H9 (cell line): Measurements from ENCODE around the gene DGLUCY. TPM values are rescaled to one million over a fixed set of nuclear protein-coding genes. Genes with fewer than 3 reads are reported as not detected.

ENCODE experiments used
- DNase-seq: peaks from one replicate; pipeline ENCODE4 v3.0.0-alpha.2; 2017
- H2AFZ ChIP-seq: one replicate; pipeline ENCODE4 v1.6.1; 2013; ENCODE audit warnings: mild to moderate bottlenecking, low read length, control low read depth, moderate library complexity
- H2AK5ac ChIP-seq: 2 replicates; pipeline ENCODE4 v1.6.1; 2013; ENCODE audit warnings: low read length, control low read depth, mixed read lengths; ENCODE audit not compliant: insufficient read length
- H2BK120ac ChIP-seq: one replicate; pipeline ENCODE4 v1.6.1; 2013; ENCODE audit warnings: low read depth, mild to moderate bottlenecking, low read length, control low read depth, inconsistent platforms; ENCODE audit not compliant: poor library complexity, severe bottlenecking
- H2BK12ac ChIP-seq: 2 replicates; pipeline ENCODE4 v1.6.1; 2013; ENCODE audit warnings: low read length, control low read depth, mixed read lengths, low read depth; ENCODE audit not compliant: insufficient read length
- H2BK15ac ChIP-seq: 2 replicates; pipeline ENCODE4 v1.6.1; 2013; ENCODE audit warnings: low read depth, low read length, control low read depth
- H2BK20ac ChIP-seq: one replicate; pipeline ENCODE4 v1.6.1; 2013; ENCODE audit warnings: low read depth, mild to moderate bottlenecking, low read length, control low read depth, inconsistent platforms; ENCODE audit not compliant: poor library complexity, severe bottlenecking
- H2BK5ac ChIP-seq: 2 replicates; pipeline ENCODE4 v1.6.1; 2013; ENCODE audit warnings: low read length, control low read depth, mixed read lengths; ENCODE audit not compliant: insufficient read length
- H3K14ac ChIP-seq: 2 replicates; pipeline ENCODE4 v1.6.1; 2013; ENCODE audit warnings: low read length, control low read depth; ENCODE audit not compliant: insufficient read depth
- H3K18ac ChIP-seq: 2 replicates; pipeline ENCODE4 v1.6.1; 2013; ENCODE audit warnings: low read depth, mild to moderate bottlenecking, mixed read lengths, low read length, control low read depth; ENCODE audit not compliant: insufficient read length
- H3K23ac ChIP-seq: 2 replicates; pipeline ENCODE4 v1.6.1; 2013; ENCODE audit warnings: low read length, control low read depth, mixed read lengths, low read depth; ENCODE audit not compliant: insufficient read length
- H3K23me2 ChIP-seq: 2 replicates; pipeline ENCODE4 v1.6.1; 2013; ENCODE audit warnings: low read depth, mild to moderate bottlenecking, mixed read lengths, low read length, control low read depth; ENCODE audit not compliant: insufficient read length, poor library complexity, severe bottlenecking
- H3K27ac ChIP-seq: 2 replicates; pipeline ENCODE4 v1.5.1; 2013; ENCODE audit warnings: low read length, control low read depth, mixed read lengths, low read depth; ENCODE audit not compliant: insufficient read length
- H3K27me3 ChIP-seq: 2 replicates; pipeline ENCODE4 v1.6.1; 2013; ENCODE audit warnings: low read length, control low read depth, inconsistent platforms; ENCODE audit not compliant: insufficient read depth
- H3K4ac ChIP-seq: 2 replicates; pipeline ENCODE4 v1.6.1; 2013; ENCODE audit warnings: low read depth, mild to moderate bottlenecking, control low read depth, inconsistent platforms, low read length, moderate library complexity
- H3K4me1 ChIP-seq: 2 replicates; pipeline ENCODE4 v1.6.1; 2013; ENCODE audit warnings: low read length, control low read depth, inconsistent platforms; ENCODE audit not compliant: insufficient read depth
- H3K4me2 ChIP-seq: 2 replicates; pipeline ENCODE4 v1.6.1; 2013; ENCODE audit warnings: low read length, control low read depth, mixed read lengths; ENCODE audit not compliant: insufficient read length, insufficient read depth
- H3K56ac ChIP-seq: 2 replicates; pipeline ENCODE4 v1.6.1; 2013; ENCODE audit warnings: low read depth, mild to moderate bottlenecking, mixed read lengths, low read length, control low read depth; ENCODE audit not compliant: insufficient read length
- H3K79me1 ChIP-seq: 2 replicates; pipeline ENCODE4 v1.6.1; 2013; ENCODE audit warnings: low read depth, mild to moderate bottlenecking, moderate library complexity, low read length, control low read depth, inconsistent platforms; ENCODE audit not compliant: insufficient read depth, poor library complexity, severe bottlenecking
- H3K79me2 ChIP-seq: 2 replicates; pipeline ENCODE4 v1.6.1; 2013; ENCODE audit warnings: low read length, control low read depth, inconsistent platforms; ENCODE audit not compliant: insufficient read depth
- H3K9ac ChIP-seq: 2 replicates; pipeline ENCODE4 v1.6.1; 2013; ENCODE audit warnings: low read length, control low read depth, mixed read lengths; ENCODE audit not compliant: insufficient read length; ENCODE audit errors: extremely low read depth
- H3K9me3 ChIP-seq: one replicate; pipeline ENCODE4 v1.6.1; 2013; ENCODE audit warnings: low read depth, low read length, inconsistent platforms; ENCODE audit not compliant: control insufficient read depth
- H3T11ph ChIP-seq: one replicate; pipeline ENCODE4 v1.6.1; 2013; ENCODE audit warnings: mild to moderate bottlenecking, low read length, control low read depth, inconsistent platforms
- H4K20me1 ChIP-seq: one replicate; pipeline ENCODE4 v1.6.1; 2013; ENCODE audit not compliant: control insufficient read depth, insufficient read length, insufficient read depth
- H4K5ac ChIP-seq: 2 replicates; pipeline ENCODE4 v1.6.1; 2013; ENCODE audit warnings: low read depth, mild to moderate bottlenecking, mixed read lengths, low read length, control low read depth; ENCODE audit not compliant: insufficient read length
- H4K8ac ChIP-seq: replicated peaks from 2 replicates; pipeline ENCODE4 v1.6.1; 2013; ENCODE audit warnings: low read length, control low read depth, mixed read lengths, low read depth; ENCODE audit not compliant: insufficient read length
- H4K91ac ChIP-seq: 2 replicates; pipeline ENCODE4 v1.6.1; 2013; ENCODE audit warnings: low read depth, mild to moderate bottlenecking, moderate library complexity, mixed read lengths, low read length, control low read depth; ENCODE audit not compliant: insufficient read length
- H3K27ac Mint-ChIP-seq, 3 experiments: 2 replicates in 2 of 3; 3 replicates in 1 of 3; pipeline ENCODE4 v1.8.0; 2020 to 2021; ENCODE audit warnings: mixed read lengths in 3 of 3, mild to moderate bottlenecking in 1 of 3, moderate library complexity in 1 of 3
- H3K27me3 Mint-ChIP-seq: 2 replicates; pipeline ENCODE4 v1.8.0; 2021; ENCODE audit warnings: low read depth, mild to moderate bottlenecking, moderate library complexity, mixed read lengths
- H3K36me3 Mint-ChIP-seq, 3 experiments: 2 replicates in 2 of 3; 3 replicates in 1 of 3; pipeline ENCODE4 v1.8.0; 2020 to 2021; ENCODE audit warnings: low read depth in 3 of 3, mixed read lengths in 3 of 3; ENCODE audit not compliant: insufficient read depth in 1 of 3
- H3K4me1 Mint-ChIP-seq, 2 experiments: 2 replicates each; pipeline ENCODE4 v1.8.0; 2020; ENCODE audit warnings: mixed read lengths in 2 of 2
- H3K4me3 Mint-ChIP-seq, 2 experiments: 2 replicates in 1 of 2; 3 replicates in 1 of 2; pipeline ENCODE4 v1.8.0; 2020 to 2021; ENCODE audit warnings: mild to moderate bottlenecking in 2 of 2, mixed read lengths in 2 of 2, moderate library complexity in 1 of 2
- H3K9me3 Mint-ChIP-seq, 2 experiments: 2 replicates in 1 of 2; 3 replicates in 1 of 2; pipeline ENCODE4 v1.8.0; 2020; ENCODE audit warnings: mild to moderate bottlenecking in 2 of 2, mixed read lengths in 2 of 2, moderate library complexity in 1 of 2
- CTCF ChIP-seq: fragments of 200-600 bp; sonication (generic); conservative IDR thresholded peaks from 3 replicates; pipeline ENCODE4 v1.8.0; 2021; ENCODE audit warnings: antibody characterized with exemption, mild to moderate bottlenecking
- WGBS: extraction: QIAGEN DNeasy Blood & Tissue Kit; methylation state at CpG from one replicate; pipeline ENCODE4 v1.1.7; 2013; ENCODE audit warnings: missing lambda C conversion rate, low lambda C conversion rate, mixed read lengths; ENCODE audit not compliant: insufficient read length; ENCODE audit errors: extremely low coverage; 5-methylcytosine and 5-hydroxymethylcytosine counted together
- total RNA-seq: library from RNA; stranded (reverse); gene quantifications from 2 replicates; pipeline ENCODE4 v1.2.1, GENCODE V29; 2021

The DGLUCY gene
- total RNA-seq, 1 experiment from 2014 or later: 29.6 TPM

- H3T11ph ChIP-seq: no peak overlapping the region
- no peaks in the 10 kb centered on the region for H4K20me1 ChIP-seq
- no peak overlapping the region for H3K4me2 ChIP-seq
- no peak overlapping the region for H3K27ac ChIP-seq
- no peak overlapping the region for H3K56ac ChIP-seq
- WGBS: no CpG with 5 or more reads among the region's 14 CpGs
- no peak overlapping the region for H3K9ac ChIP-seq
- H3K4ac ChIP-seq: no peak overlapping the region
- no peaks in the 10 kb centered on the region for H3K27me3 Mint-ChIP-seq
- H4K91ac ChIP-seq: no peak overlapping the region
- H3K27me3 ChIP-seq: no peaks in the 10 kb centered on the region
- no peaks in the 10 kb centered on the region for H3K79me2 ChIP-seq
- H2BK20ac ChIP-seq: no peak overlapping the region
- no peak overlapping the region for H3K18ac ChIP-seq
- H2BK12ac ChIP-seq: no peak overlapping the region
- TF ChIP-seq CTCF: no peak
- no peak overlapping the region for H2AFZ ChIP-seq
- H3K23me2 ChIP-seq: no peaks in the 10 kb centered on the region
- no peaks in the 10 kb centered on the region for H3K4me1 ChIP-seq
- H3K23ac ChIP-seq: no peak overlapping the region
- H3K9me3 Mint-ChIP-seq: peaks cover 8 to 13% of the 10 kb centered on the region in 2 experiments
- H2BK5ac ChIP-seq: no peak overlapping the region
- H4K5ac ChIP-seq: no peak overlapping the region
- H3K14ac ChIP-seq: no peak overlapping the region
- no peak overlapping the region for H3K4me3 Mint-ChIP-seq
- H3K27ac Mint-ChIP-seq: no peak overlapping the region
- no peaks in the 10 kb centered on the region for H3K79me1 ChIP-seq
- H3K4me1 Mint-ChIP-seq: peaks cover 0 to 4% of the 10 kb centered on the region in 2 experiments; a peak in 1 of 4 replicates
- no peak overlapping the region for H4K8ac ChIP-seq
- no peak overlapping the region for H2BK120ac ChIP-seq
- H3K36me3 Mint-ChIP-seq: peaks cover 16 to 60% (median 57%) of the 10 kb centered on the region in 3 experiments
- DNase-seq: no peak
- H2BK15ac ChIP-seq: no peak overlapping the region
- H3K9me3 ChIP-seq: peaks cover 3% of the 10 kb centered on the region
- H2AK5ac ChIP-seq: no peak overlapping the region
Measured at GRCh38 chr14:91204657-91205056, 90.8 kb downstream of the DGLUCY start.
